Hair follicle dermal papilla cell (primary cell): ENCODE data around the gene STOML2. TPM values are rescaled to one million over a fixed set of nuclear protein-coding genes. Genes with fewer than 3 reads are reported as not detected.

Experiments used
- total RNA-seq: library from RNA; depleted of rRNA; stranded (reverse); fragments of >200 nt; gene quantifications from 2 replicates; pipeline ENCODE4 v1.2.3, GENCODE V29; 2012

The STOML2 gene
- total RNA-seq = 115 and 117 TPM in 2 replicates

GRCh38 chr9:35102769-35103659 lies at the start of gene STOML2:
STOML2 (minus strand) TSS chr9:35103131; CDS start chr9:35103094, 37 bp downstream.

GRCh38 chr9:35115680-35116538 lies 13.0 kb upstream of the STOML2 start, which contains the start of gene ATOSB:
ATOSB (minus strand) TSS chr9:35115862; CDS start chr9:35108274, 7,588 bp downstream.

GRCh38 chr9:35096035-35096849 lies 6.7 kb downstream of the STOML2 start, which contains the start of gene PIGO:
PIGO (minus strand) TSS chr9:35096591; CDS start chr9:35095565, 1,026 bp downstream.

GRCh38 chr9:35079426-35080341 lies 23.2 kb downstream of the STOML2 start, which contains the start of gene FANCG:
FANCG (minus strand) TSS chr9:35079942; CDS start chr9:35079524, 418 bp downstream.

GRCh38 chr9:35072461-35073278 lies 30.3 kb downstream of the STOML2 start, which contains the start of gene VCP:
VCP (minus strand) TSS chr9:35072625; CDS start chr9:35072353, 272 bp downstream.

Other genes starting within 250 kb of the STOML2 start
- gene PHF24, start 144.8 kb downstream of the STOML2 start, total RNA-seq = under 0.01 TPM in 2 replicates
- 16.9 and 19.7 TPM in 2 replicates for gene DNAJB5, start 113.4 kb downstream of the STOML2 start, total RNA-seq
- gene VCP, start 30.5 kb downstream of the STOML2 start, total RNA-seq = 305 and 331 TPM in 2 replicates
- 10.9 and 11.9 TPM in 2 replicates for gene FANCG, start 23.2 kb downstream of the STOML2 start, total RNA-seq
- gene PIGO, start 6.5 kb downstream of the STOML2 start, total RNA-seq = 13.1 and 16.3 TPM in 2 replicates
- gene ATOSB, start 12.7 kb upstream of the STOML2 start, total RNA-seq = 25.8 and 36.3 TPM in 2 replicates
- gene UNC13B, start 58.9 kb upstream of the STOML2 start, total RNA-seq = 29.1 and 29.2 TPM in 2 replicates